Cardiac fibroblast (primary cell): ENCODE data around the gene TMEM201.

Source experiments
- DNase-seq, 2 donors: peaks; one replicate each; pipeline versions ENCODE4 v3.0.0 to v3.0.0-alpha.2; 2010; ENCODE audit warnings: low read depth in 2 of 2
- H3K4me3 ChIP-seq, 2 donors: replicated peaks in 1 of 2; 1 replicate in 1 of 2; 2 replicates in 1 of 2; pipeline ENCODE4 v1.5.1; 2011; ENCODE audit warnings: low read depth in 2 of 2, low read length in 2 of 2, mild to moderate bottlenecking in 2 of 2, moderate library complexity in 1 of 2
- CTCF ChIP-seq: IDR thresholded peaks from one replicate; pipeline ENCODE4 v1.5.1; 2011; ENCODE audit warnings: low read depth, mild to moderate bottlenecking, low read length, inconsistent platforms

The TMEM201 gene

GRCh38 chr1:9653491-9654050 lies 64.9 kb downstream of the TMEM201 start:
- no peak overlapping the region for H3K4me3 ChIP-seq
- TF ChIP-seq CTCF: no peak
- DNase-seq: no peak

GRCh38 chr1:9654051-9654833 lies 65.5 kb downstream of the TMEM201 start:
- TF ChIP-seq CTCF: no peak
- DNase-seq: no peak
- no peak overlapping the region for H3K4me3 ChIP-seq

GRCh38 chr1:9654834-9655723 lies 66.4 kb downstream of the TMEM201 start:
- H3K4me3 ChIP-seq: no peak overlapping the region
- no peak for DNase-seq
- TF ChIP-seq CTCF: no peak

- no peak for DNase-seq
- TF ChIP-seq CTCF: no peak
- no peak overlapping the region for H3K4me3 ChIP-seq
These were observed 67.1 kb downstream of the TMEM201 start for GRCh38 chr1:9655836-9656235.

GRCh38 chr1:9657521-9658032 lies 68.9 kb downstream of the TMEM201 start:
- TF ChIP-seq CTCF: no peak
- no peak for DNase-seq
- no peak overlapping the region for H3K4me3 ChIP-seq

GRCh38 chr1:9658199-9658598 lies 69.5 kb downstream of the TMEM201 start:
- TF ChIP-seq CTCF: no peak
- no peak for DNase-seq
- H3K4me3 ChIP-seq: no peak overlapping the region
